ENCODE data around the gene RNF26. TPM values are rescaled to one million over a fixed set of nuclear protein-coding genes. Genes with fewer than 3 reads are reported as not detected.

RNF26 gene
- total and polyA plus RNA-seq, 2 of the 13 experiments (the other 11 are each of a cell fraction or from before 2014, with no cell fraction given): 11.9 to 26.3 TPM

DNA sequence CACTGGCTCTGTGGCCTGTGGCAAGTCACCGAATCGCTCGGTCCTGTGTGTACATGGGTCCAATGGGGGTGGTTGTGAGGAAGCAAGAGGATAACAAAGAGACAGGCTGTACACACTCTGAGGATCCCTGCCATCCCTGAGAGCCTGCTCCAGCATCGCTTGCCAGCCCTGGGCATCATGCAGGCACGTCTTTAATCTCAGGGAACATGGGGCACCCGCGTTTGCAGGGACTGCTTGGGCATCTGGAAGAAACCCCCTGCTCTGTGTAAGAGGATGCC lies 7.6 kb downstream of the RNF26 start:
- Histone ChIP-seq H3K9me3 (ENCODE audit: low read length) (no peaks in the 10 kb centered on the region), H3K4me3 (replicated peaks in 1 of 3; ENCODE audit: insufficient read depth in 1 of 3, low read depth in 2 of 3, low read length in 3 of 3) (no peak overlapping the region; a peak in 1 of 6 replicates), H3K79me2 (ENCODE audit: insufficient read depth, low read length) (peaks cover 1% of the 10 kb centered on the region), H3K4me1 (ENCODE audit: insufficient read depth, low read length) (peaks cover 38% of the 10 kb centered on the region), H3K27ac (ENCODE audit: extremely low read length, insufficient read depth, low read length) (no peak overlapping the region), H4K20me1 (ENCODE audit: insufficient read depth, low read length) (peaks cover 4% of the 10 kb centered on the region; the same call in 1 of the 2 replicates), H3K9ac (ENCODE audit: insufficient read depth, low read depth, low read length) (no peak overlapping the region), H3K27me3 (ENCODE audit: control insufficient read depth in 1 of 2, insufficient read depth in 2 of 2, low read length in 2 of 2) (peaks cover 2 to 56% of the 10 kb centered on the region in 2 experiments; a peak in 4 of 5 replicates), H3K4me2 (ENCODE audit: low read depth, low read length) (peak overlapping the region; percentile 84; the same call in 1 of the 2 replicates), H2AFZ (ENCODE audit: low read length) (no peak overlapping the region), H3K36me3 (replicated peaks in 1 of 2; ENCODE audit: control insufficient read depth in 1 of 2, insufficient read depth in 2 of 2, low read length in 2 of 2) (peaks cover 1 to 3% of the 10 kb centered on the region in 2 experiments; a peak in 3 of 5 replicates)
- DNase-seq (ENCODE audit: low spot score) (no peak), FAIRE-seq (no peak), ATAC-seq (no peak; the same call in 1 of the 3 replicates)
- ChIA-PET POLR2A (interaction anchor here (0.7 to 3.2 kb wide), 4 partner anchors 27 to 112 kb away, joined by 3 to 31 read pairs (median 10); partner anchors contain the start of gene USP2), CTCF (ENCODE audit: low intra/inter-chr PET ratio, low total read pairs) (no interaction called here)
- WGBS (ENCODE audit: low lambda C conversion rate): no CpG with 5 or more reads among the region's 7 CpGs
- no peak for TF ChIP-seq ZMYM4 (CRISPR knock-in tag; IDR thresholded peaks at IDR 0.05)
- TF ChIP-seq ZNF121 (CRISPR knock-in tag; IDR thresholded peaks at IDR 0.05): no peak
- no peak for TF ChIP-seq ZFP1 (CRISPR knock-in tag; IDR thresholded peaks at IDR 0.05)
- TF ChIP-seq ZNF180 (CRISPR knock-in tag; IDR thresholded peaks at IDR 0.05; ENCODE audit: borderline replicate concordance, low read depth): no peak
- TF ChIP-seq, protein P1, sequence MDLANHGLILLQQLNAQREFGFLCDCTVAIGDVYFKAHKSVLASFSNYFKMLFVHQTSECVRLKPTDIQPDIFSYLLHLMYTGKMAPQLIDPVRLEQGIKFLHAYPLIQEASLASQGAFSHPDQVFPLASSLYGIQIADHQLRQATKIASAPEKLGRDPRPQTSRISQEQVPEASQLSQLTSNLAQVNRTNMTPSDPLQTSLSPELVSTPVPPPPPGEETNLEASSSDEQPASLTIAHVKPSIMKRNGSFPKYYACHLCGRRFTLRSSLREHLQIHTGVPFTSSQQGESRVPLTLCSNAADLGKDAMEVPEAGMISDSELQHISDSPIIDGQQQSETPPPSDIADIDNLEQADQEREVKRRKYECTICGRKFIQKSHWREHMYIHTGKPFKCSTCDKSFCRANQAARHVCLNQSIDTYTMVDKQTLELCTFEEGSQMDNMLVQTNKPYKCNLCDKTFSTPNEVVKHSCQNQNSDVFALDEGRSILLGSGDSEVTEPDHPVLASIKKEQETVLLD (CRISPR knock-in tag; IDR thresholded peaks at IDR 0.05; ENCODE audit: low read depth): no peak
- TF ChIP-seq POLR2AphosphoS2 (IDR thresholded peaks at IDR 0.05; ENCODE audit: low read depth, low read length): no peak
- TF ChIP-seq, protein P2, sequence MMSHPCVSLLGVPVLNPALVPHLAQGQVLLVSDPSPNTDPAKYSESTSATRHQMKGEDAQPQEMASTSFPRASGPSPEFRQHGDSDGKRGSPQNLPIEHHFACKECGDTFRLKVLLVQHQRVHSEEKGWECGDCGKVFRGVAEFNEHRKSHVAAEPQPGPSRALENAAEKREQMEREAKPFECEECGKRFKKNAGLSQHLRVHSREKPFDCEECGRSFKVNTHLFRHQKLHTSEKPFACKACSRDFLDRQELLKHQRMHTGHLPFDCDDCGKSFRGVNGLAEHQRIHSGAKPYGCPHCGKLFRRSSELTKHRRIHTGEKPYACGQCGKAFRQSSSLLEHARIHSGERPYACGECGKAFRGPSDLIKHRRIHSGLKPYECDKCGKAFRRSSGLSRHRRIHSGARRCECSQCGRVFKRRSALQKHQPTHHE (CRISPR knock-in tag; IDR thresholded peaks at IDR 0.05; ENCODE audit: borderline replicate concordance): no peak
- TF ChIP-seq ZNF720 (CRISPR knock-in tag; IDR thresholded peaks at IDR 0.05): no peak
- TF ChIP-seq ZBTB7B (CRISPR knock-in tag; IDR thresholded peaks at IDR 0.05): no peak
- no peak for TF ChIP-seq ZFP62 (CRISPR knock-in tag; IDR thresholded peaks at IDR 0.05)
- no peak for TF ChIP-seq U2AF2 (IDR thresholded peaks at IDR 0.05; ENCODE audit: low read depth, low read length)
- intact Hi-C loops (cut with micrococcal nuclease; ENCODE audit: unreplicated experiment): no loop called here
- in situ Hi-C loops (cut with HindIII; ENCODE audit: extremely low pct_ligation_motif_present, low pct_unique_long_range_greater_than_20kb): no loop called here
- BruUV-seq (replicated peaks): no TSS peak
